Liver (tissue), 9 donors: Measurements from ENCODE around the gene GRAMD2B. TPM values are rescaled to one million over a fixed set of nuclear protein-coding genes. Genes with fewer than 3 reads are reported as not detected.

Experiments used
- DNase-seq: peaks from one replicate; pipeline ENCODE4 v3.0.0-alpha.2; 2017; ENCODE audit warnings: low spot score
- H3K27ac ChIP-seq, 2 donors: one replicate each; pipeline ENCODE4 v1.7.0; 2013; ENCODE audit warnings: inconsistent platforms in 2 of 2, low read length in 2 of 2, control low read depth in 1 of 2, low read depth in 1 of 2, mild to moderate bottlenecking in 1 of 2
- H3K27me3 ChIP-seq, 4 donors: one replicate each; pipeline versions ENCODE4 v1.6.1 to v1.7.0; 2013; ENCODE audit warnings: low read length in 3 of 4, inconsistent platforms in 1 of 4, mild to moderate bottlenecking in 1 of 4, moderate library complexity in 1 of 4; ENCODE audit not compliant: control insufficient read depth in 4 of 4, insufficient read depth in 4 of 4
- H3K36me3 ChIP-seq, 4 donors: one replicate each; pipeline versions ENCODE4 v1.6.1 to v1.7.0; 2013; ENCODE audit warnings: low read length in 3 of 4, mild to moderate bottlenecking in 3 of 4, low read depth in 1 of 4, moderate library complexity in 1 of 4; ENCODE audit not compliant: control insufficient read depth in 4 of 4, insufficient read depth in 3 of 4
- H3K4me1 ChIP-seq, 4 donors: one replicate each; pipeline versions ENCODE4 v1.6.1 to v1.7.0; 2013; ENCODE audit warnings: low read length in 3 of 4, mild to moderate bottlenecking in 3 of 4, moderate library complexity in 1 of 4; ENCODE audit not compliant: control insufficient read depth in 4 of 4, insufficient read depth in 4 of 4
- H3K4me3 ChIP-seq, 3 donors: one replicate each; pipeline versions ENCODE4 v1.6.1 to v1.7.0; 2013; ENCODE audit warnings: low read length in 3 of 3, control low read depth in 1 of 3, low read depth in 1 of 3, mild to moderate bottlenecking in 1 of 3
- H3K9ac ChIP-seq, 2 donors: one replicate each; pipeline ENCODE4 v1.7.0; 2013; ENCODE audit warnings: low read length in 2 of 2, mild to moderate bottlenecking in 2 of 2, moderate library complexity in 2 of 2, control low read depth in 1 of 2, low read depth in 1 of 2
- H3K9me3 ChIP-seq, 4 donors: one replicate each; pipeline versions ENCODE4 v1.6.1 to v1.7.0; 2013; ENCODE audit warnings: low read length in 3 of 4; ENCODE audit not compliant: control insufficient read depth in 4 of 4
- ATF3 ChIP-seq: IDR thresholded peaks from 2 replicates; pipeline ENCODE4 v1.6.1; 2016; ENCODE audit warnings: antibody characterized with exemption
- CTCF ChIP-seq: fragments of 150-350 bp; IDR thresholded peaks from 2 replicates; pipeline ENCODE4 v1.5.1; 2017; ENCODE audit warnings: improper control_type of control experiment, low read depth, low read length; ENCODE audit not compliant: missing input control
- EGR1 ChIP-seq, 2 donors: IDR thresholded peaks; 2 replicates each; pipeline ENCODE4 v1.6.1; 2016 to 2018; ENCODE audit warnings: antibody characterized with exemption in 2 of 2, low read depth in 2 of 2
- FOXA1 ChIP-seq: IDR thresholded peaks from 2 replicates; pipeline ENCODE4 v1.6.1; 2016; ENCODE audit warnings: antibody characterized with exemption
- FOXA2 ChIP-seq: IDR thresholded peaks from 2 replicates; pipeline ENCODE4 v1.6.1; 2016; ENCODE audit warnings: antibody characterized with exemption
- GABPA ChIP-seq, 2 donors: IDR thresholded peaks in 1 of 2; conservative IDR thresholded peaks in 1 of 2; 2 replicates each; pipeline ENCODE4 v1.6.1; 2016; ENCODE audit warnings: antibody characterized with exemption in 2 of 2, mild to moderate bottlenecking in 1 of 2, moderate library complexity in 1 of 2
- HNF4A ChIP-seq, 2 donors: conservative IDR thresholded peaks; 2 replicates each; pipeline ENCODE4 v1.6.1; 2016; ENCODE audit warnings: antibody characterized with exemption in 2 of 2, mild to moderate bottlenecking in 2 of 2
- HNF4G ChIP-seq: IDR thresholded peaks from 2 replicates; pipeline ENCODE4 v1.6.1; 2016; ENCODE audit warnings: antibody characterized with exemption
- JUND ChIP-seq, 2 donors: IDR thresholded peaks; 2 replicates each; pipeline ENCODE4 v1.6.1; 2016; ENCODE audit warnings: antibody characterized with exemption in 2 of 2
- MAX ChIP-seq: IDR thresholded peaks from 2 replicates; pipeline ENCODE4 v1.6.1; 2016; ENCODE audit warnings: antibody characterized with exemption
- NR2F2 ChIP-seq: IDR thresholded peaks from 2 replicates; pipeline ENCODE4 v1.6.1; 2016; ENCODE audit warnings: antibody characterized with exemption
- RAD21 ChIP-seq, 2 donors: IDR thresholded peaks; 2 replicates each; pipeline ENCODE4 v1.6.1; 2016; ENCODE audit warnings: antibody characterized with exemption in 2 of 2, mild to moderate bottlenecking in 2 of 2
- RXRA ChIP-seq, 2 donors: IDR thresholded peaks; 2 replicates each; pipeline ENCODE4 v1.6.1; 2017 to 2018; ENCODE audit warnings: antibody characterized with exemption in 2 of 2, mild to moderate bottlenecking in 1 of 2
- SP1 ChIP-seq: IDR thresholded peaks from 2 replicates; pipeline ENCODE4 v1.6.1; 2018; ENCODE audit warnings: antibody characterized with exemption, mild to moderate bottlenecking
- TAF1 ChIP-seq: conservative IDR thresholded peaks from 2 replicates; pipeline ENCODE4 v1.6.1; 2016; ENCODE audit warnings: antibody characterized with exemption, mild to moderate bottlenecking
- YY1 ChIP-seq: IDR thresholded peaks from 2 replicates; pipeline ENCODE4 v1.6.1; 2016; ENCODE audit warnings: antibody characterized with exemption, mild to moderate bottlenecking
- WGBS: extraction: QIAGEN DNeasy Blood & Tissue Kit; methylation state at CpG from one replicate; pipeline ENCODE4 v1.1.7; 2013; 5-methylcytosine and 5-hydroxymethylcytosine counted together
- polyA plus RNA-seq, 2 donors: library from polyadenylated mRNA; stranded (reverse) in 1 of 2; unstranded in 1 of 2; fragments of 200-250 nt in 1 of 2; fragments of >200 nt in 1 of 2; fragmentation: Nextera tagmentation in 1 of 2; extraction: Ambion mirVana in 1 of 2; gene quantifications; one replicate each; pipeline versions ENCODE4 v1.2.1 to v1.2.3, GENCODE V29; 2013 to 2015
- total RNA-seq, 2 donors: library from RNA; depleted of rRNA; stranded (reverse); fragments of >200 nt; gene quantifications; one replicate each; pipeline ENCODE4 v1.2.3, GENCODE V29; 2014
- TF ChIP-seq, protein P1 (sequence below): IDR thresholded peaks from 2 replicates; pipeline ENCODE4 v1.6.1; 2016; ENCODE audit warnings: antibody characterized with exemption
- TF ChIP-seq, protein P2 (sequence below): IDR thresholded peaks from 2 replicates; pipeline ENCODE4 v1.6.1; 2016; ENCODE audit warnings: antibody characterized with exemption, mild to moderate bottlenecking
- donor health status: healthy.
- donor health status: healthy.
- donor health status: healthy.
- donor health status: healthy.
- donor health status: healthy.

Gene GRAMD2B
- total and polyA plus RNA-seq, 4 donors: 6.5 to 24.1 (median 13.5) TPM

GRCh38 chr5:126480824-126481223, 57.6 kb downstream of the GRAMD2B start (continued):
- TF ChIP-seq, protein P1, sequence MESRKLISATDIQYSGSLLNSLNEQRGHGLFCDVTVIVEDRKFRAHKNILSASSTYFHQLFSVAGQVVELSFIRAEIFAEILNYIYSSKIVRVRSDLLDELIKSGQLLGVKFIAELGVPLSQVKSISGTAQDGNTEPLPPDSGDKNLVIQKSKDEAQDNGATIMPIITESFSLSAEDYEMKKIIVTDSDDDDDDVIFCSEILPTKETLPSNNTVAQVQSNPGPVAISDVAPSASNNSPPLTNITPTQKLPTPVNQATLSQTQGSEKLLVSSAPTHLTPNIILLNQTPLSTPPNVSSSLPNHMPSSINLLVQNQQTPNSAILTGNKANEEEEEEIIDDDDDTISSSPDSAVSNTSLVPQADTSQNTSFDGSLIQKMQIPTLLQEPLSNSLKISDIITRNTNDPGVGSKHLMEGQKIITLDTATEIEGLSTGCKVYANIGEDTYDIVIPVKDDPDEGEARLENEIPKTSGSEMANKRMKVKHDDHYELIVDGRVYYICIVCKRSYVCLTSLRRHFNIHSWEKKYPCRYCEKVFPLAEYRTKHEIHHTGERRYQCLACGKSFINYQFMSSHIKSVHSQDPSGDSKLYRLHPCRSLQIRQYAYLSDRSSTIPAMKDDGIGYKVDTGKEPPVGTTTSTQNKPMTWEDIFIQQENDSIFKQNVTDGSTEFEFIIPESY: no peak
- TF ChIP-seq RXRA (IDR thresholded peaks at IDR 0.05): no peak
- no peak for TF ChIP-seq YY1
- no peak for TF ChIP-seq FOXA1
- TF ChIP-seq HNF4G: no peak
- no peak for TF ChIP-seq HNF4A (conservative IDR thresholded peaks at IDR 0.05)

- H3K27ac ChIP-seq: no peak overlapping the region
- WGBS: 96% methylated on average over 2 of the region's 2 CpGs
- no peak for DNase-seq
- TF ChIP-seq RXRA (IDR thresholded peaks at IDR 0.05) (no peak), EGR1 (IDR thresholded peaks at IDR 0.05; ENCODE audit: low read depth in 2 of 2) (no peak), ATF3 (no peak), RAD21 (IDR thresholded peaks at IDR 0.05) (no peak), CTCF (no peak), YY1 (no peak), HNF4A (conservative IDR thresholded peaks at IDR 0.05) (no peak), HNF4G (no peak), FOXA2 (no peak), FOXA1 (no peak), NR2F2 (no peak), TAF1 (no peak), SP1 (no peak), MAX (no peak), JUND (IDR thresholded peaks at IDR 0.05) (no peak), GABPA (IDR thresholded peaks at IDR 0.05 in 1 of 2, conservative IDR thresholded peaks at IDR 0.05 in 1 of 2) (no peak)
- TF ChIP-seq, protein P2, sequence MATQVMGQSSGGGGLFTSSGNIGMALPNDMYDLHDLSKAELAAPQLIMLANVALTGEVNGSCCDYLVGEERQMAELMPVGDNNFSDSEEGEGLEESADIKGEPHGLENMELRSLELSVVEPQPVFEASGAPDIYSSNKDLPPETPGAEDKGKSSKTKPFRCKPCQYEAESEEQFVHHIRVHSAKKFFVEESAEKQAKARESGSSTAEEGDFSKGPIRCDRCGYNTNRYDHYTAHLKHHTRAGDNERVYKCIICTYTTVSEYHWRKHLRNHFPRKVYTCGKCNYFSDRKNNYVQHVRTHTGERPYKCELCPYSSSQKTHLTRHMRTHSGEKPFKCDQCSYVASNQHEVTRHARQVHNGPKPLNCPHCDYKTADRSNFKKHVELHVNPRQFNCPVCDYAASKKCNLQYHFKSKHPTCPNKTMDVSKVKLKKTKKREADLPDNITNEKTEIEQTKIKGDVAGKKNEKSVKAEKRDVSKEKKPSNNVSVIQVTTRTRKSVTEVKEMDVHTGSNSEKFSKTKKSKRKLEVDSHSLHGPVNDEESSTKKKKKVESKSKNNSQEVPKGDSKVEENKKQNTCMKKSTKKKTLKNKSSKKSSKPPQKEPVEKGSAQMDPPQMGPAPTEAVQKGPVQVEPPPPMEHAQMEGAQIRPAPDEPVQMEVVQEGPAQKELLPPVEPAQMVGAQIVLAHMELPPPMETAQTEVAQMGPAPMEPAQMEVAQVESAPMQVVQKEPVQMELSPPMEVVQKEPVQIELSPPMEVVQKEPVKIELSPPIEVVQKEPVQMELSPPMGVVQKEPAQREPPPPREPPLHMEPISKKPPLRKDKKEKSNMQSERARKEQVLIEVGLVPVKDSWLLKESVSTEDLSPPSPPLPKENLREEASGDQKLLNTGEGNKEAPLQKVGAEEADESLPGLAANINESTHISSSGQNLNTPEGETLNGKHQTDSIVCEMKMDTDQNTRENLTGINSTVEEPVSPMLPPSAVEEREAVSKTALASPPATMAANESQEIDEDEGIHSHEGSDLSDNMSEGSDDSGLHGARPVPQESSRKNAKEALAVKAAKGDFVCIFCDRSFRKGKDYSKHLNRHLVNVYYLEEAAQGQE: no peak
- TF ChIP-seq, protein P1: no peak
- H3K9me3 ChIP-seq: no peaks in the 10 kb centered on the region
- H3K4me3 ChIP-seq: no peak overlapping the region
- H3K36me3 ChIP-seq: peaks cover 9 to 67% (median 51%) of the 10 kb centered on the region in 4 donors
- no peaks in the 10 kb centered on the region for H3K27me3 ChIP-seq
- H3K9ac ChIP-seq: no peak overlapping the region
- H3K4me1 ChIP-seq: peaks cover 0 to 2% (median 0%) of the 10 kb centered on the region in 4 donors
These were observed 58.0 kb downstream of the GRAMD2B start for GRCh38 chr5:126481243-126481642.
